Stimulated activated effector memory CD8-positive, alpha-beta T cell treated with anti-CD3 and anti-CD28 coated beads, Interleukin-12 subunit alpha, Interleukin-12 subunit beta, amount 100 ng/mL, for 72 hours (primary cell): ENCODE results near the gene LHX2.
"Not testable (repeated sequence)": the region's sequence is repeated elsewhere in the genome, so short reads cannot be mapped to it uniquely, and the experiment has no call there.

Experiments
- ATAC-seq: fragments of 150-1000 bp; cut with Tn5 transposase; 2 replicates; pipeline ENCODE4 v1.10.0; 2021
- DNase-seq, 2 donors: peaks; one replicate each; pipeline ENCODE4 v3.0.0; 2021 to 2022; ENCODE audit warnings: low spot score in 2 of 2
- H3K27ac Mint-ChIP-seq: one replicate; pipeline ENCODE4 v1.8.0; 2022; ENCODE audit warnings: mild to moderate bottlenecking, mixed read lengths
- H3K36me3 Mint-ChIP-seq: one replicate; pipeline ENCODE4 v1.8.0; 2022; ENCODE audit warnings: mild to moderate bottlenecking, mixed read lengths
- H3K4me1 Mint-ChIP-seq: one replicate; pipeline ENCODE4 v1.8.0; 2022; ENCODE audit warnings: mixed read lengths
- H3K4me3 Mint-ChIP-seq: one replicate; pipeline ENCODE4 v1.8.0; 2022; ENCODE audit warnings: mild to moderate bottlenecking, mixed read lengths
- H3K9me3 Mint-ChIP-seq: one replicate; pipeline ENCODE4 v1.8.0; 2022; ENCODE audit warnings: mixed read lengths

The LHX2 gene, protein sequence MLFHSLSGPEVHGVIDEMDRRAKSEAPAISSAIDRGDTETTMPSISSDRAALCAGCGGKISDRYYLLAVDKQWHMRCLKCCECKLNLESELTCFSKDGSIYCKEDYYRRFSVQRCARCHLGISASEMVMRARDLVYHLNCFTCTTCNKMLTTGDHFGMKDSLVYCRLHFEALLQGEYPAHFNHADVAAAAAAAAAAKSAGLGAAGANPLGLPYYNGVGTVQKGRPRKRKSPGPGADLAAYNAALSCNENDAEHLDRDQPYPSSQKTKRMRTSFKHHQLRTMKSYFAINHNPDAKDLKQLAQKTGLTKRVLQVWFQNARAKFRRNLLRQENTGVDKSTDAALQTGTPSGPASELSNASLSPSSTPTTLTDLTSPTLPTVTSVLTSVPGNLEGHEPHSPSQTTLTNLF

DNA sequence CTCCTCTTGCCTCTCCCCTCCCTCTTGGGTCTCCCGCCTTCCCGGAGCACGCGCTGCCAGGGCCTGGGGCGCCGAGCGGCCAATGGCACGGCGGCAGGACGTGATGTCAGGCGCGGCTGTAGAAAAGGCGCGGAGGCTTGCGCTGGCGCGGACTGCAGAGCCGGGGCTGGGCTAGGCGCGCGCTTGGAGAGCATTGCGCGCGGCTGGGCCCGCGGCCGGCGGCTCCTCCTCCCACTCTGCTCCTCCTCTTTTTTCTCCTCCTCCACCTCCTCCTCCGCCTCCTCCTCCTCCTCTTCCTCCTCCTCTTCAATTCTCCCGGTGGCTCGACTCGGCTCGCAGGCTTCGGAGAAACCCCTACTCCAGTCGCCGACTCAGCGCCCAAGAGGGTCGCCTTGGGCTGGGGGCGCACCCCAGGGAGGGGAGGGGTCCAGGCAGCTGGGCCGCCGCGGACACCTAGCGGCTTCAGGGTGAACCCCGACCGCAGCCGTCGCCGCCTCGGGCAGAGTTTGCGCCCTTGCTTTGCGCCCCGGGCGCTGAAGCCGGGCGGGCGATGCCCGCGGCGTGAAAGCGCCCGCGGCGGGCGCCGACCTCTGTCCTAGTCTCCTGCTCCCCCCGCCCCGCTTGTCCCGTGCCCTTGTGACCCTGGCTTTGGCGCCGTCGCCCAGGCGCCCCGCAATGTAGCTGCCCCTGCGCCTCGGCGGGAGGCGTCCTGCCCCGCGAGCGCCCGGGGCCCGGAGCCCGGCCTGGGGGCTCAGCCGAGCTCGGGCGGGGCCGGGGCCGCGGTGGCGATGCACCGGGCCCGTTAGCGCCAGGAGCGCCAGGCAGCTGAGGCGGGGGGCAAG, at the start of gene LHX2:
Gene LHX2, plus strand, starts transcription at position 309 of the 842 bp plus-strand sequence. CDS start 581 bp downstream, outside the sequence.
- H3K4me3 Mint-ChIP-seq: peak within 1 kb of the TSS; percentile 37
- H3K27ac Mint-ChIP-seq: no peak within 1 kb of the TSS
- DNase-seq (no peak), ATAC-seq (peak; percentile 60)
- H3K9me3 Mint-ChIP-seq: no peaks in the 10 kb centered on the region
- peaks cover 9% of the 10 kb centered on the region for H3K36me3 Mint-ChIP-seq
- peaks cover 48% of the 10 kb centered on the region for H3K4me1 Mint-ChIP-seq

DNA sequence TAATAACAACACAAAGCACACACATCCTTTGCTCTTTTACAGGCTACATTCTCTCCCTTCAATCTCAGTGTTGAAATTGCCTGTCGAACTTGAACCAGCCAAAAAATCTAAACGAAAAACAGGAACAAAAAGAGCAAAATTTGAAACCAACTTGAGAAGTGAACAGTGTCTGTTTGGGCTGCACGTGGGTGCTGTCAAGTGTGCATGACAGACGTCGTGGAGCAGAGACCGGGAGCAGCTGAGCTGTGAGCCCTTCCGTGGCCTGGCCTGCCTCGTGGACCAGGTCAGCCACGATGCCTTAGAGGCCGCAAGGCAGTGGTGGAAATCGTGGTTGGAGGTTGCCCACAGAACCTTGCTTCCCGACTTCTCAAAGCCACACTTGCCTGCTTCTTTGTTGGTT, 46.8 kb upstream of the LHX2 start:
- no peaks in the 10 kb centered on the region for H3K4me1 Mint-ChIP-seq

DNA sequence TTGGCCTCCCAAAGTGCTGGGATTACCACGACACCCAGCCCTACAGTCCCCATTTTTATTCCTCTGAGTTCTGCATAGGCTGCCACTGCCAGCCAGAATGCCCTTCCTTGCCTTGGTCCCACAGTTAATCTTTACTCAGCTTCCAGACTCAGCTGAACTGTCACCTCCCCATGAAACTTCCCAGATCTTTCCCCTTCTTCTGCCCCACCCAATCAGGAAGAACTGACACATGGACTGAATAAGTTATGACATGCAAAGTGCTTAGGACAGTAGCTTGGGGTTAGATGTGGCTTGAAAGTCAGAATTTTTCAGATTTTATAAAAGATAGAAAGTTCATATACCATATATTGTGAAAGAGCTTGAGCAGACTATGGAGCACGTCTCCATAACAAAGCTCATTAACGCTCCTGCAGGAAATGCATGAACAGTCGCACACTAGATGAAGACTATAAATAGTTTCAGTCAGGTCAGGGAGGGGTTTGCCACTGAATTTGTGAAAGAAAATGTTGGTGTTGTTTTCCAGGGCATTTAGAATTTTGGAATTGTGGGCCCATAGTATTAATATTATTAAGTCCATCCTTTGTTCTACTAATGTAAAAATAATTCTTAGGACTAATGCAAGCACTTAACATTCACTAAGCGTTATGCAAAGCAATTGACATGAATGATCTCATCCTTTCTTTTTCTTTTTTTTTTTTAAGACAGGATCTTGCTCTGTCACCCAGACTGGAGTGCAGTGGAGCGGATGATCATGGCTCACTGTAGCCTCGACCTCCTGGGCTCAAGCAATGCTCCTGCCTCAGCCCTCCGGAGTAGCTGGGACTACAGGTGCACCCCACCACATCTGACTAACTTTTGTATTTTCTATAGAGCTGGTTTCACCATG, 45.5 kb upstream of the LHX2 start:
- no peaks in the 10 kb centered on the region for H3K4me1 Mint-ChIP-seq
- no peak overlapping the region for H3K27ac Mint-ChIP-seq
- ATAC-seq: no peak
- H3K4me3 Mint-ChIP-seq: no peak overlapping the region
- no peaks in the 10 kb centered on the region for H3K36me3 Mint-ChIP-seq
- DNase-seq: no peak
- no peaks in the 10 kb centered on the region for H3K9me3 Mint-ChIP-seq

More for the DNA sequence above, 46.8 kb upstream of the LHX2 start:
- DNase-seq: no peak
- no peaks in the 10 kb centered on the region for H3K36me3 Mint-ChIP-seq
- H3K4me3 Mint-ChIP-seq: no peak overlapping the region
- no peaks in the 10 kb centered on the region for H3K9me3 Mint-ChIP-seq
- ATAC-seq: no peak
- H3K27ac Mint-ChIP-seq: no peak overlapping the region

DNA sequence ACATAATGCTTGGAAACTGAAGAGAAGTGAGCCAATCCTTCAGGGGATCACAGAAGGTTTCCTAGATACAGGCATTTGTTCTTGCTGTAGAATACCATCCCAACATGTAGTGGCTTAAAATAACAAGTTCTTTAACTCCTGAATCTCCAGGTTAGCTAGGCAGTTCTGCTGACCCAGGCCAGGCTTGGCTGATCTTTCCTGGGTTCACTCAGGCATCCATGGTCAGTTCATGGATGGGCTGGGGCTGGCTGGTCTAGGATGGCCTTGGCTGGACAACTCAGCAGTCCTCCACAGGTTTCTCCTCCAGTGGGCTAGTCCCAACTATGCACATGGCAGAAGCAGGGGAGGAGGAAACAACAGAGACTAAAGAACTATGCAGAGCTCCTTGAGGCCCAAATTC, 44.2 kb upstream of the LHX2 start:
- Mint-ChIP-seq H3K27ac (no peak overlapping the region), H3K9me3 (no peaks in the 10 kb centered on the region), H3K4me3 (no peak overlapping the region), H3K36me3 (no peaks in the 10 kb centered on the region), H3K4me1 (no peaks in the 10 kb centered on the region)
- no peak for ATAC-seq
- no peak for DNase-seq

DNA sequence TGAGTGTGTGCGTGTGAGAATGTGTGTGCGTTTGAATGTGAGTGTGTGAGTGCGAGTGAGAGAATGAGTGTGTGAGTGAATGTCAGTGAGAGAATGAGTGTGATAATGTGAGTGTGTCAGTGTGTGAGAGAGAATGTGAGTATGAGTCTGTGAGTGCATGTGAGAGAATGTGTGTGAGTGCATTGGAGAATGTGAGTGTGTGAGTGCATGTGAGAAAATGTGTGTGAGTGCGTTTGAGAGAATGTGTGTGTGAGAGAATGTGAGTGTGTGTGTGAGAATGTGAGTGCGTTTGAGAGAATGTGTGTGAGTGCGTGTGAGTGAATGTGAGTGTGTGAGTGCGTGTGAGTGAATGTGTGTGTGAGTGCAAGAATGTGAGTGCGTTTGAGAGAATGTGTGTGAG, 39.0 kb upstream of the LHX2 start:
- Mint-ChIP-seq H3K9me3 (no peaks in the 10 kb centered on the region), H3K27ac (no peak overlapping the region), H3K36me3 (no peaks in the 10 kb centered on the region), H3K4me1 (no peaks in the 10 kb centered on the region), H3K4me3 (no peak overlapping the region)
- no peak for ATAC-seq
- no peak for DNase-seq

DNA sequence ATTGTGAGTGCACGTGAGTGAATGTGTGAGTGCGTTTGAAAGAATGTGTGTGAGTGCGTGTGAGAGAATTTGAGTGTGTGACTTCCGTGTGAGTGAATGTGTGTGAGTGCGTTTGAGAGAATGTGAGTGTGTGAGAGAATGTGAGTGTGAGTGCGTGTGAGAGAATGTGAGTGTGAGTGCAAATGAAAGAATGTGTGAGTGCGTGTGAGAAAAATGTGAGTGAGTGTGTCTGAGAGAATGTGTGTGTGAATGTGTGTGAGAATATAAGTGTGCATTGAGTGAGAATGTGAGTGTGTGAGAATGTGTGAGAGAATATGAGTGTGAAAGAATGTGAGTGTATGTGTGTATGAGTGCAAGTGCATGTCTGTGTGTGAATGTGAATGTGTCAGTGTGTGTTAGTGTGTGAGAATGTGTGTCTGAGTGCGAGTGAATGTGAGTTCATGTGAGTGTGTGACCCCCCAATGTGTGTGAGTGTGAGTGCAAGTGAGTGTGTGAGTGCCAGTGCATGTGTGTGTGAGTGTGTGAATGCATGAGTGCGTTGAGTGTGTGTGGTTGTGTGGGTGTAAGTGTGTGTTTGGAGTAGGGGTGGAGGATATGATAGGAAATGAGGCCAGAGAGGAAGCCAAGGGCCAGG, 37.9 kb upstream of the LHX2 start:
- ATAC-seq (no peak), DNase-seq (no peak)
- H3K4me3 Mint-ChIP-seq: no peak overlapping the region
- H3K9me3 Mint-ChIP-seq: no peaks in the 10 kb centered on the region
- H3K27ac Mint-ChIP-seq: no peak overlapping the region
- H3K4me1 Mint-ChIP-seq: no peaks in the 10 kb centered on the region
- no peaks in the 10 kb centered on the region for H3K36me3 Mint-ChIP-seq

DNA sequence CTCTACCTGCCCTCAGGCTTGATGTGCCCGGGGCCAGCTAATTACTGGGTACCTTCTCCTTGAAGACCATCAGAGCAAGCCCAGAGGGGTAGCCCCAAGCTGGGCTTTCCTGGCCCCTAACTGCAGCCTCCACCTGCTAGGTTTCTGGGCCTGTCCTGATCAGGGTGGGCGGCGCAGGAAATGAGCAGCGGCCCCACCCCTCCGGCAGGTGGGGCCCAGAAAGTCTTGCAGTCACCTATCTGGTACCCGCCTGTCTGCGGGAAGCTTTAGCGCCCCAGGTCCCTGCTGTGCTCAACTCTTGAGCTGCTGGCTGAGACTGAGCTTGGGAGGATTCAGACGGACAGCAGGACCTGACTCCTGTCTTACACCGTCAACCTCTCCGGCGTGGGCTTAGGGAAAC, 37.1 kb upstream of the LHX2 start:
- DNase-seq (no peak), ATAC-seq (no peak)
- no peak overlapping the region for H3K27ac Mint-ChIP-seq
- H3K4me3 Mint-ChIP-seq: no peak overlapping the region
- no peaks in the 10 kb centered on the region for H3K9me3 Mint-ChIP-seq
- no peaks in the 10 kb centered on the region for H3K36me3 Mint-ChIP-seq
- H3K4me1 Mint-ChIP-seq: no peaks in the 10 kb centered on the region

DNA sequence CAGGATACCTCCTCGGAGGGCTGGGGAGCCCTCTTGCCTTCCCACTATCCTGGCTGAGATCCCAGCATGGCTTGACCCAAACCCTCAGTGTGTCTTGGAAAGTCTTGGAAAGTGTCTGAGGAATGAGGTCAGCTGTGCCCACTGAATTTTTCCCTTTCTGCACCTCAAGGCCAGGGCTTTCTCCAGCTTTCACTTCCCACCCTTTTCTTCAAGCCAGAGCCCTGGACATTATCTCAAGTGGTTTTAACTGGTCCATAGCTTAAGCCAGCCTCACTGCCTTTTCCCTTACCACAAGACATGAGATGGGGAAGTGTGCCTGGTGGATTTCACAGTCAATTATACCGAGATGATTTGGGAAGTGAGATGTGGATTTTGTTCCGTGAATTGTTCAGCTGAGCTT, 35.7 kb upstream of the LHX2 start:
- no peaks in the 10 kb centered on the region for H3K9me3 Mint-ChIP-seq
- H3K27ac Mint-ChIP-seq: no peak overlapping the region
- H3K36me3 Mint-ChIP-seq: no peaks in the 10 kb centered on the region
- no peak for ATAC-seq
- H3K4me3 Mint-ChIP-seq: no peak overlapping the region
- DNase-seq: no peak
- H3K4me1 Mint-ChIP-seq: no peaks in the 10 kb centered on the region

DNA sequence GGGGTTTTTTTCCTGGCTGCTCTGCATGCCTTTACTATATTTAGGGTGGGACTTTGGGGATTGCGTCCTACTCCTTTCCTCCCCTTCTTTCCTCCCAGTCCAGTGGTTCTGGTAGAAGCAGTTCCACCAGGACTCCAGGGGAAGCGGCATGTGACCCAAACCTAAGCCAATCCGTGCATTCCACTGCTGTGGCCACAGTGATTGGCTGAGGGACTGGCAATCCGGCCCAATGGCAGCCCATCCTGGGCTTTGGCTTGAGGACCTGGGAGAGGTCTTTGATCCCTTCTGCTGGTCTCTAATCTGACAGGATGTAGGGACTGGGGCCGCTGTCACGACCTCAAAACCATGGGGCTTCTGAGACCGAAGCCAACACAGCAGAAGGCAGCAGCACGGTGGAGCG, 35.0 kb upstream of the LHX2 start:
- not testable (repeated sequence) for ATAC-seq, H3K4me1 Mint-ChIP-seq

DNA sequence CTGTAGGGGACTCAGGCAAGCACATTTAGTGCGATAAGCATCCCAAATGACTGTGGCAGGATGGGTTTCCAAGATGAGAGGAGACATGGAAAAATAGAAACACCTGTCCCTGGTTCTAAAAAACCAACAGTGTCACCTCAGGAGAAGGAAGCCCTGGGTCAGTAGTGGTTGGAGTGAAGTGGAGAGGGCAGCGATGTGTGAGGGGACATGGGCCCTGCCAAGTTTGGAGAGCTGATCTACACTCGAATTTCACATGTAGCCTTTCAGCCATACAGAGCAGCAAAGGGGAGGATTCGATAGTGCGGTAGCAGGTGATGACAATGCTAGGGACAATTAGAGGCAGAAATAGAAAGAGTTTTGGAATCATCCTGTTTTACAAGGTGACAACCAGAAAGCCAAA, 32.6 kb upstream of the LHX2 start:
- ATAC-seq (no peak), DNase-seq (no peak)
- H3K4me1 Mint-ChIP-seq: no peaks in the 10 kb centered on the region
- no peaks in the 10 kb centered on the region for H3K36me3 Mint-ChIP-seq
- no peaks in the 10 kb centered on the region for H3K9me3 Mint-ChIP-seq
- no peak overlapping the region for H3K4me3 Mint-ChIP-seq
- H3K27ac Mint-ChIP-seq: no peak overlapping the region

More for the DNA sequence above, 35.0 kb upstream of the LHX2 start:
- H3K9me3 Mint-ChIP-seq, H3K27ac Mint-ChIP-seq, DNase-seq, H3K36me3 Mint-ChIP-seq, H3K4me3 Mint-ChIP-seq: not testable (repeated sequence)

DNA sequence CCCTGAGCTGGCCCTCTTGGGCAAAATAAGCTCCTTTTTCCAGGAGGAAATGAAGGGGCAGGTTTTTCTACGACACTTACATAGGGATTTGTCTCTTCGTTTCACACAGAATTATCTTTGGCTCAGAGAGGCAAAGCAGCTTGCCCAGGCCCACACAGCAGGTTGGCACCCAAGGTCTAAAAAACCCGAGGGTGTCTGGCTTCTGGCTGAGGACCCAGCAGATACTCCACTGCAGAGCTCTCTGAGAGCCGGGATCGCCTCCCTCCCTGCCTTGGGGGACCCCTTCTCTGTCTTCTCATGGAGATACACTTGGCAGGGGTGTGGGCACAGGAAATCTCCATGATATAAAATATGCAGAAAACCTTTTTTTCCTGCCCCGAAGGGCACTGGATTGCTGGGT, 29.0 kb upstream of the LHX2 start:
- Mint-ChIP-seq H3K9me3 (no peaks in the 10 kb centered on the region), H3K27ac (no peak overlapping the region), H3K36me3 (no peaks in the 10 kb centered on the region), H3K4me1 (no peaks in the 10 kb centered on the region), H3K4me3 (no peak overlapping the region)
- DNase-seq (no peak), ATAC-seq (no peak)

DNA sequence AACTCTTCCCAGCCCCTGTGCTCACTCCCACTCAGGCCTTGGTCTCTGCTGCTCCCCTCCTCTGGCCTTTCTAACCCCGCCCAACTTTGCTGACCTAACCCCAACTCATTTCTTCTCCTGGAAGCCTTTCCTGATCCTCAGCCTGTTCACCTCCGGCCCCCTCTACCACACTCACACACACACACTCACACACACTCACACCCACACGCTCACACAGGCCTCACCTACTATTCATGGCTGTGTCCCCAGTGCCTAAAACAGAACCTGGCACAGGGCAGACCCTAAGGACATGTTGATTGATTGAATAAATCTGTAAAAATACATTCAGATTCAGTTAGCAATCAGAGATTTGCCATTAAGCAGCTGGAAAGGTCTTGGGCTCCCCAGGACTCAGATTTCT, 28.5 kb upstream of the LHX2 start:
- Mint-ChIP-seq H3K27ac (no peak overlapping the region), H3K36me3 (no peaks in the 10 kb centered on the region), H3K4me3 (no peak overlapping the region), H3K9me3 (no peaks in the 10 kb centered on the region), H3K4me1 (no peaks in the 10 kb centered on the region)
- no peak for DNase-seq
- ATAC-seq: no peak

DNA sequence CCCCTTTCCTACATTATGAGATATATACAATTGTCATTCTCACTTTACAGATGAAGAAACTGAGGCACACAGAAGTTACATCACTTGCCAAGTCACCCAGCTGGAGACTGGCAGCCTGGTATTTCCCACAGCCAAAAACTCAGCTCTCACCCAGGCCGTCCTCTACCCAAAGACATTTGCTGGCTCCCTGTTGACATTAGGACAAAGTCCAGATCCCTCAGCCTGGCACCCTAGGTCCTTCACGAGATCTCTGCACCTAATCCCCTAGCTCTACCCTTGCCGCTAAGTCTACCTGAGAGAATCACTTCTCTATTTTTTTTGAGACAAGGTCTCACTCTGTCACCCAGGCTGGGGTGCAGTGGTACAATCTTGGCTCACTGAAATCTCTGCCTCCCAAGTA, 26.8 kb upstream of the LHX2 start:
- H3K27ac Mint-ChIP-seq: no peak overlapping the region
- no peak overlapping the region for H3K4me3 Mint-ChIP-seq
- no peaks in the 10 kb centered on the region for H3K4me1 Mint-ChIP-seq
- ATAC-seq (no peak), DNase-seq (no peak)
- H3K9me3 Mint-ChIP-seq: no peaks in the 10 kb centered on the region
- no peaks in the 10 kb centered on the region for H3K36me3 Mint-ChIP-seq

DNA sequence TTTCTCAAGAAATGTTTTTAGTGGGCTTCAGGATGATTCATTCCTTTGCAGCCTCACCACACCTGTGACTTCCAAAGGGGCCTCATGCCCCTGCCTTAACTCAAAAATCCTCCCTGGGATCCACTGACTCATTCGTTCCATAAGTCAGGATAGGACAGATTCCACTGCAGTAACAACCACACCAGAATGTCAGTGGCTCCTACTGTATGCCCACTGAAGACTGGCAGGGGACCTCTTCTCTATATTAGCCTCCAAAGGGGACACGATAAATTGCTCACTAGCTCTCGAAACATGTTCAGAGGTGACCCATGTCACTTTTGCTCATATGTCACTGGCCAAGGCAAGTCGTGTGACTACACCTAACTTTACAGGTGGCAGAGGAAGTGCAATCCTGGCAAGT, 25.7 kb upstream of the LHX2 start:
- Mint-ChIP-seq H3K4me1 (no peaks in the 10 kb centered on the region), H3K27ac (no peak overlapping the region), H3K36me3 (no peaks in the 10 kb centered on the region), H3K4me3 (no peak overlapping the region), H3K9me3 (no peaks in the 10 kb centered on the region)
- DNase-seq: no peak
- no peak for ATAC-seq

DNA sequence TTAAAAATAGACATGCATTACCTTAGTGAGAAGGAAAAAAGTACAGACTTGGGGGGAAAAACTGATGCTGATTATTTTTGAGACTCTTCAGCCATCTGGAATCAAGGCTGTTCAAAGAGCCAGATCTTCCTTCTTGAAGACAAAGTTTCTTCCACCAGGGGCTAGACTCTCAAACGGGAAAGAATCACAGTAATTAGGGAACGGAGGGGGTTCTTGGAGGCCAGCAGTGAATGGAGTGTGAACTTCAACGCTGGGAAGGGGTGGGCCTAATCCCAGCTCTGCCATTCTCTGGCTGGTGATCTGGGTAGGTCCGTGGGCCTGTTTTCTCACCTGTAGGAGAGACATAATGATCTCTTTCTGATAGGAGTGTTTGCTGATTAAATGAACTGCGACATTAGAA, 21.1 kb upstream of the LHX2 start:
- H3K4me3 Mint-ChIP-seq: no peak overlapping the region
- DNase-seq (no peak), ATAC-seq (no peak)
- H3K4me1 Mint-ChIP-seq: no peaks in the 10 kb centered on the region
- no peaks in the 10 kb centered on the region for H3K36me3 Mint-ChIP-seq
- H3K9me3 Mint-ChIP-seq: no peaks in the 10 kb centered on the region
- no peak overlapping the region for H3K27ac Mint-ChIP-seq
